Islet of Langerhans (tissue), 1 donor: ENCODE data around the gene ANKRD63.

ENCODE experiments used
- FAIRE-seq: peaks from one replicate; lab custom pipeline; 2011; peaks lifted over from hg19 to GRCh38; lab: Jason Lieb, UNC

ANKRD63 gene

GRCh38 chr15:40312370-40313158 lies 29.7 kb upstream of the ANKRD63 start:
- no peak for FAIRE-seq

- no peak for FAIRE-seq
These were observed 28.1 kb upstream of the ANKRD63 start for GRCh38 chr15:40310993-40311392.

GRCh38 chr15:40310001-40310959 lies 27.4 kb upstream of the ANKRD63 start:
- no peak for FAIRE-seq

- FAIRE-seq, result no peak
These were observed 26.5 kb upstream of the ANKRD63 start for GRCh38 chr15:40309344-40309862.

- no peak for FAIRE-seq
These were observed 24.8 kb upstream of the ANKRD63 start, which contains the start of gene PLCB2 for GRCh38 chr15:40307421-40308211. PLCB2 (minus strand) TSS chr15:40307935; CDS start chr15:40307672, 263 bp downstream.

GRCh38 chr15:40306908-40307307 lies 24.0 kb upstream of the ANKRD63 start:
- FAIRE-seq, result no peak

- FAIRE-seq, result no peak
These were observed 23.5 kb upstream of the ANKRD63 start for GRCh38 chr15:40306371-40306770.

- FAIRE-seq, result no peak
These were observed 22.4 kb upstream of the ANKRD63 start for GRCh38 chr15:40305281-40305680.

GRCh38 chr15:40303576-40303975 lies 20.7 kb upstream of the ANKRD63 start:
- FAIRE-seq, result no peak

- FAIRE-seq, result no peak
These were observed 20.1 kb upstream of the ANKRD63 start for GRCh38 chr15:40302981-40303380.

GRCh38 chr15:40302288-40302886 lies 19.5 kb upstream of the ANKRD63 start:
- no peak for FAIRE-seq

GRCh38 chr15:40301467-40302179 lies 18.8 kb upstream of the ANKRD63 start:
- FAIRE-seq, result no peak

- FAIRE-seq, result no peak
These were observed 17.9 kb upstream of the ANKRD63 start for GRCh38 chr15:40300771-40301170.

GRCh38 chr15:40300367-40300766 lies 17.5 kb upstream of the ANKRD63 start:
- FAIRE-seq, result no peak

GRCh38 chr15:40298216-40298935 lies 15.5 kb upstream of the ANKRD63 start:
- no peak for FAIRE-seq

- FAIRE-seq, result no peak
These were observed 14.5 kb upstream of the ANKRD63 start for GRCh38 chr15:40297356-40297755.

GRCh38 chr15:40296561-40297230 lies 13.8 kb upstream of the ANKRD63 start:
- FAIRE-seq, result no peak

GRCh38 chr15:40295877-40296560 lies 13.2 kb upstream of the ANKRD63 start:
- no peak for FAIRE-seq

GRCh38 chr15:40295297-40295696 lies 12.4 kb upstream of the ANKRD63 start:
- no peak for FAIRE-seq
